ENCODE data around the gene VAMP4. TPM values are rescaled to one million over a fixed set of nuclear protein-coding genes. Genes with fewer than 3 reads are reported as not detected.

VAMP4 gene
- total RNA-seq, 1 experiment from 2014 or later = 4.2 TPM

DNA sequence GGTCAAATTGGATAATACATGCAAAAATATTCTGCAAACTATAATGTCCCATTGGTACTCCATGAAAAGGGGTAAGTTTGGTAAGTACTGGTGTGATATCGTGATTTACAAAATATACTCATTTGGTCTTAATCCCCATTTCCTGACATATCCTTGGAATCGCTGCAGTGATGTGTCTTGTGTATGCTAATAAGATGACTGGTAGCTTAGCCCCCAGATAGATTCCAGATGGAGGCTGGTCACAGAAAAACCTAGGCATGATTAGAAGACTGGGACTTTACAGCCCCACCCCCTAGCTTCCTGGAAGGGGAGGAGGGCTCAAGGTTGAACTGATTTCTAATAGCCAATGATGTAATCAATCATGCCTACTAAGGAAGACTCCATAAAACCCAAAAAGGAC, 3.0 kb downstream of the VAMP4 start:
- H2BK120ac ChIP-seq (ENCODE audit: low read depth, low read length, poor library complexity, severe bottlenecking) = no peak overlapping the region
- no peak overlapping the region for H3K23ac ChIP-seq (ENCODE audit: insufficient read length, low read depth, low read length)
- H4K5ac ChIP-seq (ENCODE audit: insufficient read length, low read depth, low read length) = no peak overlapping the region
- no peak for DNase-seq
- no peak overlapping the region for H2BK12ac ChIP-seq (ENCODE audit: insufficient read length, low read depth, low read length)
- no peak overlapping the region for H2AFZ ChIP-seq (ENCODE audit: low read length)
- no peak overlapping the region for H3K4ac ChIP-seq (ENCODE audit: low read depth, low read length)
- H4K20me1 ChIP-seq (ENCODE audit: control insufficient read depth, insufficient read depth, insufficient read length) = no peaks in the 10 kb centered on the region
- no peaks in the 10 kb centered on the region for H3K4me1 ChIP-seq (ENCODE audit: insufficient read depth, low read length)
- Mint-ChIP-seq H3K9me3 (no peaks in the 10 kb centered on the region), H3K36me3 (ENCODE audit: insufficient read depth in 1 of 3, low read depth in 3 of 3) (peaks cover 0 to 9% (median 0%) of the 10 kb centered on the region in 3 experiments; a peak in 2 of 7 replicates), H3K27ac (no peak overlapping the region), H3K4me1 (peaks cover 23 to 29% of the 10 kb centered on the region in 2 experiments), H3K27me3 (ENCODE audit: low read depth) (no peaks in the 10 kb centered on the region), H3K4me3 (no peak overlapping the region)
- H3K79me2 ChIP-seq (ENCODE audit: insufficient read depth, low read length) = no peaks in the 10 kb centered on the region
- no peaks in the 10 kb centered on the region for H3K27me3 ChIP-seq (ENCODE audit: insufficient read depth, low read length)
- TF ChIP-seq, protein P1, sequence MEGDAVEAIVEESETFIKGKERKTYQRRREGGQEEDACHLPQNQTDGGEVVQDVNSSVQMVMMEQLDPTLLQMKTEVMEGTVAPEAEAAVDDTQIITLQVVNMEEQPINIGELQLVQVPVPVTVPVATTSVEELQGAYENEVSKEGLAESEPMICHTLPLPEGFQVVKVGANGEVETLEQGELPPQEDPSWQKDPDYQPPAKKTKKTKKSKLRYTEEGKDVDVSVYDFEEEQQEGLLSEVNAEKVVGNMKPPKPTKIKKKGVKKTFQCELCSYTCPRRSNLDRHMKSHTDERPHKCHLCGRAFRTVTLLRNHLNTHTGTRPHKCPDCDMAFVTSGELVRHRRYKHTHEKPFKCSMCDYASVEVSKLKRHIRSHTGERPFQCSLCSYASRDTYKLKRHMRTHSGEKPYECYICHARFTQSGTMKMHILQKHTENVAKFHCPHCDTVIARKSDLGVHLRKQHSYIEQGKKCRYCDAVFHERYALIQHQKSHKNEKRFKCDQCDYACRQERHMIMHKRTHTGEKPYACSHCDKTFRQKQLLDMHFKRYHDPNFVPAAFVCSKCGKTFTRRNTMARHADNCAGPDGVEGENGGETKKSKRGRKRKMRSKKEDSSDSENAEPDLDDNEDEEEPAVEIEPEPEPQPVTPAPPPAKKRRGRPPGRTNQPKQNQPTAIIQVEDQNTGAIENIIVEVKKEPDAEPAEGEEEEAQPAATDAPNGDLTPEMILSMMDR (conservative IDR thresholded peaks at IDR 0.05) = no peak
- no peak overlapping the region for H3K9ac ChIP-seq (ENCODE audit: extremely low read depth, insufficient read length, low read length)
- no peak overlapping the region for H2AK5ac ChIP-seq (ENCODE audit: insufficient read length, low read length)
- peaks cover 11% of the 10 kb centered on the region for H3K23me2 ChIP-seq (ENCODE audit: insufficient read length, low read depth, low read length, poor library complexity, severe bottlenecking)
- H4K8ac ChIP-seq (replicated peaks; ENCODE audit: insufficient read length, low read depth, low read length) = no peak overlapping the region
- no peak overlapping the region for H3K18ac ChIP-seq (ENCODE audit: insufficient read length, low read depth, low read length)
- no CpG with 5 or more reads among the region's 2 CpGs for WGBS (ENCODE audit: extremely low coverage, insufficient read length, low lambda C conversion rate)
- no peak overlapping the region for H2BK5ac ChIP-seq (ENCODE audit: insufficient read length, low read length)
- no peaks in the 10 kb centered on the region for H3K9me3 ChIP-seq (ENCODE audit: control insufficient read depth, low read depth, low read length)
- H3T11ph ChIP-seq (ENCODE audit: low read length) = no peak overlapping the region
- no peak overlapping the region for H3K27ac ChIP-seq (ENCODE audit: insufficient read length, low read depth, low read length)
- no peak overlapping the region for H3K14ac ChIP-seq (ENCODE audit: insufficient read depth, low read length)
- no peak overlapping the region for H2BK15ac ChIP-seq (ENCODE audit: low read depth, low read length)
- no peak overlapping the region for H4K91ac ChIP-seq (ENCODE audit: insufficient read length, low read depth, low read length)
- no peak overlapping the region for H3K56ac ChIP-seq (ENCODE audit: insufficient read length, low read depth, low read length)
- H3K79me1 ChIP-seq (ENCODE audit: insufficient read depth, low read depth, low read length, poor library complexity, severe bottlenecking) = no peaks in the 10 kb centered on the region
- H3K4me2 ChIP-seq (ENCODE audit: insufficient read depth, insufficient read length, low read length) = no peak overlapping the region
- no peak overlapping the region for H2BK20ac ChIP-seq (ENCODE audit: low read depth, low read length, poor library complexity, severe bottlenecking)
